GM18505 (cell line): ENCODE data around the gene RGS7.

Experiments
- ATAC-seq: cut with Tn5 transposase; IDR thresholded peaks from one replicate; pipeline ENCODE4 v1.9.1; 2021; ENCODE audit not compliant: unreplicated experiment
- POLR2A ChIP-seq: IDR thresholded peaks from 4 replicates; pipeline ENCODE4 v1.6.1; 2011; ENCODE audit warnings: borderline replicate concordance; ENCODE audit not compliant: insufficient read depth, insufficient read length; ENCODE audit errors: extremely low read depth

RGS7 gene

DNA sequence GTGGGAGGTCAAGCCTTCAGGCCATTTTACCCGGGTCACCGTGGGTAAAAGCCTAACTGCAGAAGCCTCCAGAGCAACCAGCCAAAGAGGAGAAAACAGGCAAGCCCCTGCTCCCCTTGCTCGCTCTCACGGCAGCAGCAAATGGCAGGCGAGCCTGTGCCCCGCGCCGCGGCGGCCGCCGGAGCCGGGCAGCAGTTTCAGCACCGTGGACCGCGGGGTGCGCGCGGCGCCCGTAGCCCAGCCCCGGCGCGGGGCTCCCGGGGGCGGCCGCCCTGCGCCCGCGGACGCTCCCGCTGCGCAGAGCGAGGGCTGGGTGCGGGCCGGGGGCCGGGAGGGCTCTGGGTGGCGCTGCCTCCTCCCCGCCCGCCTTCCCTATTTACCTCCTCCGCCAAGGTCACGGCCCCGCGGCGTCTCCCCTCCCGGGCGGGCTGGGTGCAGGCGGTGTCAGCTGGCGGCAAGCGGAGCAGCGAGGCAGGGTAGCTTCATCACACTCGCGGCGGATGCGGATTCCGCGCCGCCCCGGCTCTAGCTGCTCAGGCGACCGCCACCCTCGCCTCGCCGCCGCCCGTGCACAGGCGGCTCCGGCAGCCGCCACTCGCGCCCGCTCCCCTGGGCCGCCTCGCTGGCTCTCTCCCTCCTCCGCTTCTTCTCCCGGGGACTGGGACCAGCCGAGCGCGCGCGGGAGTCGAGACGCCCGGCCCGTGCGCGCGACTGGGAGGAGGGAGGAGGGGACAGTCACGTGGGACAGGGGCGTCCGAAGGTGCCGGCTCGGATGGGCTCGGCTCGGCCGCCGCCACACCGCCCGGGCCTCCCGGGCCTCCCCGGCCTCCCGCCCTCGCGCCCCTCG, at the start of gene RGS7:
Gene RGS7, minus strand, starts transcription at position 687 of the 847 bp plus-strand sequence.
- no peak for TF ChIP-seq POLR2A
- ATAC-seq, result peak; percentile 63

DNA sequence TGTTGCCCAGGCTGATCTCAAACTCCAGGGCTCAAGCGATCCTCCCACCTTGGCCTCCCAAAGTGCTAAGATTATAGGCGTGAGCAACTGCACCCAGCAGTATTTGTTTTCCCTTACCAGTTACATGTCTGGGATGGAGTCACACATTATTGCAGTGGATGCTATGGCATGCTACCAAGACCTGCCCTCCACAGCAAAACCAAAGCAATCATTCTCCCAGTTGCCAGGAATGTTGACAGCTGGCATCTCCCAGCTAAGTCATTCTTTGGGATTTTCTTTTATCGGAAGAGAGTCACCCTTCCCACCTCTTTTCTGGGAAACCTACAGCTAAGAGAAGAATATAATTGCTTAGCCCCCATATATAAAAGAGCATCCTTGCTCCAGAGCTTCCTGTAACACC, 49.4 kb upstream of the RGS7 start:
- no peak for TF ChIP-seq POLR2A

DNA sequence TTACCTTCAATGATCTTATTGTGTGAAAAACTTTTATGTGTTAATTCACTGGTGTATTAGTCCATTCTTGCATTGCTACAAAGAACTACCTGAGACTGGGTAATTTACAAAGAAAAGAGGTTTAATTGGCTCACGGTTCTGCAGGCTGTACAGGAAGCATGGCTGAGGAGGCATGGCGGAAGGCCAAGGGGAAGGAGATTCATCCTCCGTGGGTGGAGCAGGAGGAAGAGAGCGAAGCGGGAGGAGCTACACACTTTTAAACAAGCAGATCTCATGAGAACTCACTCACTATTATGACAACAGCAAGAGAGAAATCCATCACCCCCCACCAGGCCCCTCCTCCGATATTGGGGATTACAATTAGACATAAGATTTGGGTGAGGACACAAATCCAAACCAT, 44.2 kb upstream of the RGS7 start:
- TF ChIP-seq POLR2A, result no peak
- no peak for ATAC-seq

More for the DNA sequence above, 49.4 kb upstream of the RGS7 start:
- no peak for ATAC-seq

DNA sequence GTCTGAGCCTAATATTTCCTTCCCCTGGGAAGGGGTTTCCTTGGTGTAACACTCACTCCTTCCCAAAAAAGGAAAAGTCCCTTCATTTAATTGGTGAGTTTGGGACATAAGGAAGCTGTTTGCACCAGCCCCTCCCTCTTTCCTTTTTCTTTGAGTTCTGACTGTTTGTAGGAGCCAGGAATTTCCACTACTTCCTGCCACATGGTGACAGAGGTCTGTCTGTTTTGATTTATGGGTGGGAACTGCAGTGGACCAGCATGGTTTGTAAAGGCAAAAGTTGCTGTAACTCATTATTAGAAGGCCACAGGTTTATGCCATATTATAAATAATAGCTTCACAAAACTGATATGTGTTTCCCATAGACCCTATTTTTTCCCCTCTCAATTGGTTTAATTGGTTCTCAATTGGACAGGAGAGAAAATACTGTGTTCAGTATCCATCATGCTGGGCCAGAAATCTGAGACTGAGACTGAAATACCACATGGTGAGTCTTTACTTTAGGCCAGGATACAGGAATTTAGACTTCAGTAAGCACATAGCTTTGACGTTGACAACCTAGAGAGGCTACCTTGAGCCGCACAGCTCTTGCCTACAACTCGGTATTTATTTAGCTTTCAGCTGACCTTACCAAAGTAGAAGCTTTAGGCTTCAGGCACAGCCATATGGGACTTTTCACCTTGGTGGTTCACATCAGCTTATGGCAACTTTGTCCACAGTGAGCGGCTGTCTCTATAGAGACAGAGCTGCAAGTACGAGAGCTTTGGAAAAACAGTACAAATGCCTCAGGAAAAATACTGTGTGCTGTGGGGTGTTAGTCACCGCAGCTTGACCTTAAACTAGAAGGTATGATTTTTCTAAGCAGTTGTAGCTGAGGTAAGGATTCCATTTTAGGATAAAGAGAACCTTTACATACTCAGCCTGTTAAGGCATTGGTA, 40.0 kb upstream of the RGS7 start:
- ATAC-seq, result no peak
- no peak for TF ChIP-seq POLR2A

DNA sequence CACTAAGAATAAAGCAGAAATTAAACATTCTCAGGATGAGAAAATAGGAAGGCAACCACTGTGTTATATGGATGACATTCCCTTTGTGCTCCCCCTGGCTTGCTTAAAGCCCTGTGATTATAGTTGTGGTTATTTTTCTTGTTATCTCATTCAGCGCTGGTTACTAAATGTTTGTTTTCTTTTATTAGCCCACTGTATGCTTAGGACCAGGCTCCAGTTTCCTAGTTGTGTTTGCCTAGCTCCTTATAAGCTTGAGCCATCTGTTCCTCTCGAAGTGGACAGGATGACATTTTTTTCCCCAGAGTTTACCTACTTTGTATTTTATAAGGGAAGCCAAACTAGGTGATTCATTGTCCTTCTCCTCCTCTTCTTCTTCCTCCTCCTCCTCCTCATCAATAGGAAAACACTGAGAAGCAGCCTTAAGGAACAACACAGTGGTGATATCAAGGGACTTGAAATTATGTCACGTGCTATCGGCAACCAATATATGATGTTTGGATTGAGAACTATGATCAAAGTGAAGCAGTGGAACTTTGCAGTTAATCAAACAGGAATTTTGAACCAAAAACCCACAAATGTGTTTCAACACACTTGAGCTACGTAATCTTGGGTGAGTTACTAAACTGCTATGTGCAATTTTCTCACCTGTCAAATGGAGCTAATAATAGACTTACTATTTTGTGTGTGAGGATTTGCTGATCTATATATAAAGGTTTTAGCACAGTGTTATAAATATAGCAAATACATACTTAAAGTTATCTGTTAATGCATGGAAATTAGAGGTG, 35.1 kb upstream of the RGS7 start:
- ATAC-seq, result no peak

DNA sequence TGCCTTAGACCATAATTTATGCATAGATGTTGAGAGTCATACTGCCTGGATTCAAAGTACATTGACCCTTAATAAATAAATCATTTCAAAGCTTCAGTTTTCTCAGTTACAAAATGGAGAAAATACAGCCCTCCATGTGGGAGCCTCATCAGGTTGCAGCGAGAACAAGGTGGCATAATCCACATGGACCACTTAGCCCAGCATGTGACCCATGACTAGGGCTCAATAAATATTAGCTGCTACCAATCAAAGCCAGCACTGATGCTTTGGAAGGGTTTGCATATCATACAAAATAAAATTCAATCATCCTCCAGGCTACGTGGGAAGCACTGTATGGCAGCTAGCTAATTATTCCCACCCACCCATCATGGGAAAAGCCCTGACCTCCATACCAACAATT, 33.5 kb upstream of the RGS7 start:
- no peak for ATAC-seq
- no peak for TF ChIP-seq POLR2A

More for the DNA sequence above, 35.1 kb upstream of the RGS7 start:
- no peak for TF ChIP-seq POLR2A

DNA sequence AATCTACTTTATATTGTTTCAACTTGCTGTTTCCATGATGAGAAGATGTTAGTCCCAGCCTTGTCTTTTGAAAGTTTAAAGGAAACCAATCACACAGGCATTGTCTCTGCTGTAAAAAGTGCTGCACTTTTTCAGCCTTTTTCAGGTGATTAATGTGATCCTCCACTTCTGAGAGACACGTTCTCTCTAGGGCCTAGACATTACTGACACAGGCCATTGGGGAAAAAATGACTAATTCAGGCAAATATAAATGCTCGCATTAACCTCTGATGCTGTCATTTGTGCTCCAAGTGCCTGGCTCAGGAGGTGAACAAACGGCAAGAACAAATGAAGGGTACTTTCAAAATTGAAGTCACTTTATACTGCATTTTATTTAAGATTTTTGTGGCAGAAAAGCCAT, 32.4 kb upstream of the RGS7 start:
- ATAC-seq, result no peak
- no peak for TF ChIP-seq POLR2A

DNA sequence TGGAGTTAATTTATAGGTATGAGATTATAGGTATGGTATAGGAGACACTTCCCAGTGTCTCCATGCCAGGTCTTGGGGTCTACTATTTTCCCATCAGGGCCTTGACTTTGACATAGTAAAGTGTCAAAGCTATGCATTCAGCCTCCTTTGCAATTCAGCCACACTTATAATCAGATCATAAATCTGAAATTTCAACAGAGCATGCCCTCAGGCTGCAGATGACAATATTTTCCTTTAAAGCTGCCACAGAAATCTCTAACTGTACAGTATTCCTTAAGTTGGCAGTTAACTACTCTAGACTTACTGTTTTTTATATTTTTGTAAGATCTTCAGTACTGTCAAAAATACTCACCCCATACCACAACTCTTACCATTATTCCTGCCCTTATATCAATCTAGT, 30.2 kb upstream of the RGS7 start:
- ATAC-seq, result no peak
- no peak for TF ChIP-seq POLR2A

DNA sequence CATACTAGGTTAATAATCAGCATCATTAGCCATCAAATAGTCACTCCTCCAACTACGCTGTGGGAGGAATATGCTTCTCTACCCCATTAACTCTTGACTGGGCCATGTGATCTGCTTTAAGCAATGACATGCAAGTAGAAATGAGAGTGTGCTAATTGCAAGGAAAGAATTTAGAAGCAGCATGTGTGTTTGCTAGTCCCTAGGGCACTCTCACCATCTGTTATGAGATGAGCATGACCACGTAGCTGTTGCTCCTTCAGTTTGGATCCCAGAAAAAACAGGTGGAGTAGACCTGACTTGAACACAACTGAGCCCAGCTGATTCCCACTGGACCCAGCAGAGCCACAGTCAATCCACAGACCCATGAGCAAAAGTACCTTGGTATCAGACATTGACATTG, 19.7 kb upstream of the RGS7 start:
- no peak for ATAC-seq

DNA sequence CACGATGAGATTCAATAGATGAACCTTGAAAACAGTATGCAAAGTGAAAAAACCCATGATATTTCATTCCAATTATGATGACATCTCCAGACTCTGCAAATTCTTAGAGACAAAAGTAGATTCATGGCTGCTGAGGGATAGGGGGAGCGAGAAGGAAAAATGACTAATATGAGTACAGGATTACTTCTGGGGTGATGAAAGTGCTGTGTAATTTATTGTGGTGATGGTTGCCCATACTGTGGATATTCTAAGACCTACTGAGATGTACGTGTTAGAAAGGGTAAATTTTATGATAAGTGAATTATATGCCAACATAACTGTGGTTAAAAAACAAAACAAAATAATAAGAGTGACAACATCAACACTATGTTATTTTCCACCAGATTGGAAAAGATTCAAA, 18.9 kb upstream of the RGS7 start:
- no peak for ATAC-seq
- TF ChIP-seq POLR2A, result no peak

More for the DNA sequence above, 19.7 kb upstream of the RGS7 start:
- TF ChIP-seq POLR2A, result no peak

DNA sequence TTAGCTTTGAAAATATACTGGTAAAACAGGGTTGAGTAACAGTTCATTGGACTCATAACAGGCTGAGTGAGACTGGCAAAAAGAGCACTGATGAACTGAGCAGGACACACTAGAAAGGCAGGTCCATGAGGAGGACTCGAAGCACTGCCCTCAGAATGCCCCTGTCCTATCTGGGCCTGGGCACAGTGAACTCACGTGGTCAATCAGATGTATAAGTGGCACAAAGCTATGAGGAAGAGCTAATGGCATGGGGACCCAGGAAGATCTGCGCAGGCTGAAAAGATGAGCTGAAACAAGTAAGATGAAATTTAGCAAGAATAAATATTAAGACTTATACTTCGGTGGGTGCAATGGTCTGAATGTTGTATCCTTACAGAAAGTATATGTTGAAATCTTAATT, 9.2 kb upstream of the RGS7 start:
- no peak for TF ChIP-seq POLR2A
- no peak for ATAC-seq

DNA sequence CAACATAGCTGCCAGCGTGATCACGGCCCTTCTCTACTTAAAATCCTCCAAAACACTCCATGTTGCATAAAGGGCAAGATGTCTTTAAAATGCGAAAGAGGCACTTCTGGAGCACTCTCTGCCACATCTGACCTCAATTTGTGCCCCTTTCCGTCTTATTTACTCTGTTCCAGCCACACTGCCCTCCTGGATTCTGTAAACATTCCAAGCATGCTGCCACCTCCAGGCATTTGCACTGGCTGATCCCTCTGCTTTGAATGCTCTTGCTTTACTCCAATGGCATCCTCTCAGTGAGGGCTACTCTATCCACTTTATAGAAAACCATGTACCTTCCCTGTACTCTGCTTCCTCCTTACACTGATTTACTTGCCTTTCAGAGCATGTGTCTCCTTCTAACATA, 5.3 kb upstream of the RGS7 start:
- TF ChIP-seq POLR2A, result no peak
- no peak for ATAC-seq
